GM23338 (cell line): Measurements from ENCODE around the gene FARSB. TPM values are rescaled to one million over a fixed set of nuclear protein-coding genes. Genes with fewer than 3 reads are reported as not detected.

ENCODE experiments used
- ATAC-seq: fragments of 200-7000 bp; cut with Tn5 transposase; 3 replicates; pipeline ENCODE4 v1.9.1; 2020
- DNase-seq: peaks from one replicate; pipeline ENCODE4 v3.0.0-alpha.2; 2015; ENCODE audit warnings: low spot score
- H2AFZ ChIP-seq: fragments of 200-600 bp; sonication (generic); 2 replicates; pipeline ENCODE4 v1.8.0; 2016; ENCODE audit warnings: antibody characterized with exemption, mild to moderate bottlenecking, moderate library complexity
- H3F3A ChIP-seq: fragments of 200-600 bp; sonication (generic); replicated peaks from 2 replicates; pipeline ENCODE4 v1.8.0; 2017; ENCODE audit warnings: antibody characterized with exemption, mixed run types, low read depth
- H3K27ac ChIP-seq: fragments of 200-600 bp; sonication (generic); 2 replicates; pipeline ENCODE4 v1.6.1; 2016; ENCODE audit warnings: low read depth
- H3K27me3 ChIP-seq: fragments of 200-600 bp; sonication (generic); 2 replicates; pipeline ENCODE4 v1.8.0; 2016; ENCODE audit warnings: mild to moderate bottlenecking, mixed run types, moderate library complexity; ENCODE audit not compliant: insufficient read depth
- H3K36me3 ChIP-seq: fragments of 200-600 bp; sonication (generic); 2 replicates; pipeline ENCODE4 v1.8.0; 2016; ENCODE audit warnings: mild to moderate bottlenecking; ENCODE audit not compliant: insufficient read depth
- H3K4me1 ChIP-seq: fragments of 200-600 bp; sonication (generic); 2 replicates; pipeline ENCODE4 v1.8.0; 2016; ENCODE audit warnings: mild to moderate bottlenecking, moderate library complexity; ENCODE audit not compliant: insufficient read depth
- H3K4me2 ChIP-seq: fragments of 200-600 bp; sonication (generic); 2 replicates; pipeline ENCODE4 v1.7.1; 2017; ENCODE audit warnings: mixed run types
- H3K4me3 ChIP-seq: fragments of 200-600 bp; sonication (generic); 2 replicates; pipeline ENCODE4 v1.6.1; 2016; ENCODE audit warnings: mixed run types
- H3K79me2 ChIP-seq: fragments of 200-600 bp; sonication (generic); replicated peaks from 2 replicates; pipeline ENCODE4 v1.8.0; 2017; ENCODE audit warnings: mild to moderate bottlenecking; ENCODE audit not compliant: insufficient read depth
- H3K9me2 ChIP-seq: fragments of 200-600 bp; sonication (generic); 2 replicates; pipeline ENCODE4 v1.8.0; 2017; ENCODE audit not compliant: insufficient read depth
- H4K20me1 ChIP-seq: fragments of 200-600 bp; sonication (generic); replicated peaks from 2 replicates; pipeline ENCODE4 v1.8.0; 2017; ENCODE audit warnings: mild to moderate bottlenecking; ENCODE audit not compliant: insufficient read depth
- H3K27ac Mint-ChIP-seq: 2 replicates; pipeline ENCODE4 v1.8.0; 2020; ENCODE audit warnings: inconsistent platforms, mild to moderate bottlenecking, moderate library complexity, mixed read lengths
- H3K27me3 Mint-ChIP-seq: 3 replicates; pipeline ENCODE4 v1.8.0; 2022; ENCODE audit warnings: low read depth, mild to moderate bottlenecking, moderate library complexity, mixed read lengths, inconsistent platforms; ENCODE audit not compliant: insufficient read depth, poor library complexity
- H3K36me3 Mint-ChIP-seq: 3 replicates; pipeline ENCODE4 v1.8.0; 2021; ENCODE audit warnings: low read depth, mild to moderate bottlenecking, inconsistent platforms, moderate library complexity, mixed read lengths
- H3K4me1 Mint-ChIP-seq: 3 replicates; pipeline ENCODE4 v1.8.0; 2020; ENCODE audit warnings: mild to moderate bottlenecking, inconsistent platforms, mixed read lengths
- H3K4me3 Mint-ChIP-seq: 3 replicates; pipeline ENCODE4 v1.8.0; 2021; ENCODE audit warnings: moderate library complexity, mild to moderate bottlenecking, inconsistent platforms, mixed read lengths
- H3K9me3 Mint-ChIP-seq: 3 replicates; pipeline ENCODE4 v1.8.0; 2020; ENCODE audit warnings: moderate library complexity, mild to moderate bottlenecking, inconsistent platforms, mixed read lengths
- CREB1 ChIP-seq: fragments of 250-450 bp; sonication (Bioruptor Pico); IDR thresholded peaks from 2 replicates; pipeline ENCODE4 v1.5.0; 2020; ENCODE audit warnings: low read depth, mild to moderate bottlenecking, moderate library complexity
- CTCF ChIP-seq, 2 experiments: fragments of 200-600 bp in 1 of 2; sonication (generic) in 1 of 2; conservative IDR thresholded peaks; 2 replicates each; pipeline versions ENCODE4 v1.5.1 to v1.6.1; 2016 to 2017; ENCODE audit warnings: antibody characterized with exemption in 2 of 2, low read depth in 2 of 2, mild to moderate bottlenecking in 2 of 2, moderate library complexity in 1 of 2
- ETS1 ChIP-seq: IDR thresholded peaks from 2 replicates; pipeline ENCODE4 v1.6.1; 2016; ENCODE audit warnings: antibody characterized with exemption
- EZH2 ChIP-seq: fragments of 200-600 bp; sonication (generic); IDR thresholded peaks from one replicate; pipeline ENCODE4 v1.8.0; 2017; ENCODE audit warnings: antibody characterized with exemption, mild to moderate bottlenecking, low read depth; ENCODE audit not compliant: unreplicated experiment
- EZH2phosphoT487 ChIP-seq: fragments of 200-600 bp; sonication (generic); IDR thresholded peaks from one replicate; pipeline ENCODE4 v1.8.1; 2018; ENCODE audit warnings: antibody characterized with exemption; ENCODE audit not compliant: unreplicated experiment
- JUNB ChIP-seq: IDR thresholded peaks from one replicate; pipeline ENCODE4 v1.6.1; 2016; ENCODE audit warnings: antibody characterized with exemption; ENCODE audit not compliant: unreplicated experiment
- ZNF114 ChIP-seq: fragments of 250-450 bp; sonication (Bioruptor Pico); IDR thresholded peaks from 2 replicates; pipeline ENCODE4 v1.5.0; 2020; ENCODE audit warnings: mild to moderate bottlenecking, moderate library complexity
- ZNF462 ChIP-seq: fragments of 250-450 bp; sonication (Bioruptor Pico); IDR thresholded peaks from 2 replicates; pipeline ENCODE4 v1.5.0; 2020; ENCODE audit warnings: mild to moderate bottlenecking, moderate library complexity
- polyA plus RNA-seq: library from polyadenylated mRNA; unstranded; fragments of >200 nt; fragmentation: Nextera tagmentation; extraction: Ambion mirVana; gene quantifications from 2 replicates; pipeline ENCODE4 v1.2.1, GENCODE V29; 2016
- total RNA-seq: library from RNA; depleted of rRNA; stranded (reverse); fragments of >200 nt; shearing (Covaris generic); gene quantifications from 2 replicates; pipeline ENCODE4 v1.2.3, GENCODE V29; 2014

The FARSB gene
- total and polyA plus RNA-seq, 2 experiments from 2014 or later, result 32.5 to 40.0 TPM

- Mint-ChIP-seq H3K27ac (no peak overlapping the region), H3K27me3 (no peaks in the 10 kb centered on the region), H3K4me1 (peaks cover 15% of the 10 kb centered on the region), H3K4me3 (no peak overlapping the region), H3K9me3 (no peaks in the 10 kb centered on the region), H3K36me3 (no peaks in the 10 kb centered on the region)
- Histone ChIP-seq H3K4me1 (peaks cover 15% of the 10 kb centered on the region), H4K20me1 (no peaks in the 10 kb centered on the region), H3K27ac (no peak overlapping the region), H3F3A (no peaks in the 10 kb centered on the region), H3K27me3 (no peaks in the 10 kb centered on the region), H3K79me2 (no peaks in the 10 kb centered on the region), H3K4me3 (no peak overlapping the region), H2AFZ (no peak overlapping the region), H3K9me2 (no peaks in the 10 kb centered on the region), H3K36me3 (no peaks in the 10 kb centered on the region), H3K4me2 (no peak overlapping the region)
- no peak for ATAC-seq
- DNase-seq, result no peak
- TF ChIP-seq ETS1 (no peak), CTCF (conservative IDR thresholded peaks at IDR 0.05; ENCODE audit: low read depth in 2 of 2) (no peak), EZH2phosphoT487 (no peak), ZNF114 (CRISPR knock-in tag) (no peak), EZH2 (no peak), ZNF462 (CRISPR knock-in tag) (no peak), CREB1 (no peak), JUNB (no peak)
Measured at GRCh38 chr2:222545823-222546795, 109.8 kb downstream of the FARSB start.
